Measurements from ENCODE around the gene CPVL.

Gene CPVL

DNA sequence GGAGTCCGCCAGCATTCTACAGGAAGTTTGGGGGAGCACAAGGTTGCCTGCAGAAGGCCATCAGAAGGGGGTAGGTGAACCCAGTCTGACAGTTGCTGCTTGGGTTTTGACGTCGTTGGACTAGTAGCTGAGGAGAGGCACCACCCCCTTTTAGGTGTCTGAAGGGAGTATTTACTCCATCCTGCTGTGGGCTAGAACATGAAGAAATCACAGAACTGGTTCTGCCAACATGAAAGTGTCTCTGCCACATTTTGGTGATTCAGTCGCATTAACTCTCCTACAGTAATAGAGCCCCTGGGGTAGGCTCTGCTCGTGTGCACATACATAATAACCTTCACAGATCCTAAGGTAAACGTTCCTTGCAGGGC lies 187.4 kb downstream of the CPVL start:
- no peak for DNase-seq

DNA sequence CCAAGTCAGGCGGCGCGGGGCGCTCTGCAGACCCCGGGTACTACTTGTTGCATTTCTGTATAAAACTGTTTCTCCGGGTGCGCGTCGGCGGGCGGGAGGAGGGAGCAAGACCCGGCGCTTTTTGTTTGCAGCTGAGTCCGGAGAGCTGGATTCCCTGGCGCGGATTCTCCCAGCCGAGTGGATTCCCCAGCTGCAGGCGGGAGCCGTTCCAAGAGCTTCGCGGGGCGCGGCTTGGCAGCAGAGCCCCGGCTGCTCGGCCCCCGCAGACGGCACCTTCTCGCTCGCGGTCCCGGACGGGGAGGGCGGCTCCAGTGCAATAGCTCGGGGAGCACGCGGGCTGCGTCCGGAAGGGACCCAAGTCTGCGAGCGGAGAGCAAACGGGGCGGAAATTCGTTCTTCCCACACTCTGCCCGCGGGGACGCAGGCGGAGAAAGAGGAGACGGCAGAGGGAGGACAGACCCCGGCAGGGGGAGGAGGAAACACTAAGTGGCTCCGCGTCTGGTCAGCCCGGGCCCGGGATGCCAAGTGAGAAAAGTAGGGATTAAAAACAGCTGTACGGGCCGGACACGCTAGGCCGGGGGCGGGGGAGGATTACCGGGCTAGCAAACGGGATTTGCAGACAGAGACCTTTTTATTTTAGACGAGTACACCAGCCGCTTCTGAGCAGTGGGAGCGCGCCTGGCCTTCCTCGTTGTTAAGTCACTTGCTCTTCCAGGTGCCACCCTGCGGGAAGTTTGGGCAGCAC lies 187.9 kb downstream of the CPVL start, which contains the start of gene TRIL:
Gene TRIL (minus strand): TSS at position 96 of the 745 bp plus-strand sequence. CDS start 284 bp downstream, outside the sequence.
- DNase-seq = peak; percentile 32

DNA sequence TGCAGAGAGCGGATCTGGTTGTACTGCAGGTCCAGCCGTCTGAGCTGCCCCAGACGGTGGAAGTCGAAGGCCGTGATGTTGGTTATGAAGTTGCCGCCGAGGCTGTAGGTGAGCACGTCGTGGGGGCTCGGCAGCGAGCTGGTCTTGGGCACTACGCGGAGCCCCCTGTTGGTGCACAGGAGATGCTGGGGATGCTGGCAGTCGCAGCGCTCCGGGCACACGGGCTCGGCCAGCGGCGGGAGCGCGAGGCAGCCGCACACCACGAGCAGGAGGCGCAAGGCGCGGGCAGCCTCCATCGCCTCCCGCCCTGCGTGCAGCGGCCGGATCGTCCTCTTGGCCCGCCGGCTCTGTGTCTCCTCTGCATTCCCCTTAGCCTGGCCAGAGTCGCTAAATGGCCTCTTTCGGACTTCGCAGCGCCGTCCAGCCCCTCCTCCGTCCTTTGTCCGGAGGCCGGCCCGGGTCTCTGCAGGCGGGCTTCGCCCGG lies 188.5 kb downstream of the CPVL start:
- DNase-seq = no peak

DNA sequence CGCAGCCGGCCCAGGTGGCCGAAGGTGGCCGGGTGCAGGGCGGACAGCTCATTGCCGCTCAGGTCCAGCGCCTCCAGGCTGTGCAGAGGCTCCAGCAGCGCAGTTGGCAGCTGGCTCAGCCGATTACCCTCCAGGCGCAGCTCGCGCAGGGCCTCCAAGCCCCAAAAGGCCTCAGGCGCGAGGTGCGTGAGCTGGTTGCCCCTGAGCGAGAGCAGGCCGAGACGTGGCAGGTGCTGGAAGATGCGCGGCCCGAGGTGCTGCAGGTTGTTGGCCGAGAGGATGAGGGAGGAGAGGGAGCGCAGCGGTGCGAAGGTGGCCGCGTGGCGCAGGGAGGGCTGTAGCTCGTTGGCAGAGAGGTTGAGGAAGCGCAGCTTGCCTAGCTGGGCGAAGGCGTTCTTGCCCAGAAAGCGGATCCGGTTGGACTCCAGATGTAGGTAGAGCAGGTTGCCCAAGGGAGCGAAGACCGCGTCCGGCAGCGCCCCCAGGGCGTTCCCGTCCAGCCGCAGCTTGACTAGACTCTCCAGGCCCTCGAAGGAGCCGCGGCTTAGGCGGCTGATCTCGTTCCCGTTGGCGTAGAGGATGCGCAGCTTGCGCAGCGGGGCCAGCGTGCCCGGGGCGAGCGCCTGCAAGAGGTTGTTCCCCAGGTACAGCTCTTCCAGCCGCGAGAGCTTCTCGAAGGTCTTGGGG lies 189.1 kb downstream of the CPVL start:
- DNase-seq = no peak

DNA sequence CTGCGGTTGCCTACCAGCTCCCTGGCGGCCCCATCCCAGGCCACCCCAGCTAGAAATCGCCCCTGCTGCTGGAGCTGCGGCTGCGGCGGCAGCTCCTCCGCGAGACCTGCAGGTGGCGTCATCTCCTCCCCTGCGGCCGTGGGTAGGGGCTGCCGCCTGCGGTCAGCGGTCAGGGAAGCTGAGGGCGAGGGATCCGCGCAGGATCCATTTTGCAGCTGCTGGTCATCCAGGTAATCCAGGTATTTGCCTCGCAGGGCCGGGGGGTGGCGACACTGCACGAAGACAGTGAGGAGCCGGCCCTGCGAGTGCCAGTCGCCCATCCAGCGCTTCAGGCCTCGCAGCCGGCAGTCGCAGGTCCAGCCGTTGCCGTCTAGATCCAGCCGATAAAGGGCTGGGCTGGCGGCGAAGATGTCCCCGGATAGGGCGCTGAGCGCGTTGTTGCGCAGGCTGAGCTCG lies 189.7 kb downstream of the CPVL start:
- DNase-seq = peak; percentile 40

DNA sequence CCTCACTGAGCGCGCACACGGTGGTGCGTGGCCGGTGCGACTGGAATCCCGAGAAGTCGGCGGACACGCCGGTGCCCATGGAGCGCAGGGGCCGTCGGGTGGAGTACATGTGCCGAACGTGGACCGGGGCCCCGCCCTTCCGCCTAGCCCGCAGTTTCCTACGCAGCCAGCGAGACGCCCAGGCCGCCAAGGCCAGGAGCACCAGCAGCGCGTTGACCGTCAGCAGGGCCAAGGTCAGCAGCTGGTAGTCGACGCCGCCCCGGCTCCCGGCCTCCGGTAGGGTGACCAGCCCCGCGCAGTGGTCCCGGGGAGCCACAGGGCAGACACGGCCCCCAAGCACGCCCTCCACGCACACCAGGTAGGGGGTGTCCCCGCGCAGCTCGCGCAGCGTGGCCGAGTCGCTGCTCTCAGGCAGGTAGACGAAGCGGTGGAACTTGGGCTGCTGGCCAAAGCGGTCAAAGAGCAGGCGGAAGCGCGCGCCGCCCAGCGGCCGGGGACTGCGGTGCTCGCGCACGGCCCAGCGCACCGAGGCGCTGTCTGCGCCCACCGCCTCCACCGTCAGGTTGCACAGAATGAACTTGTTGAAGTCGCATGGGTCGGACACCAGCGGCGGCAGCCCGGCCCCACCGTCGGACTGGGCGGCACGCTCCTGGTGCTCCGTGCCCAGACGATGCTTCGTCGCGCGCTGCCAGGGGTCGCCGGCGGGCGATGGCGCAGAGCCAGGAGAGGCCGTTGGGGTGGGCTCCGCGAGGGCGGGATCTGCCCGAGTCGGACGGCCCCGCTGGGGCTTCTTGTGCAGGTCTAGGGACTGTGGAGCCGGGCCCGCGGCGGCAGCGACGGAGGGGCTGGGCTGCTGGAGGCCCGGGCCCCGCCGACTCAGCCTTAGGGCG lies 190.4 kb downstream of the CPVL start:
- peak; percentile 49 for DNase-seq

DNA sequence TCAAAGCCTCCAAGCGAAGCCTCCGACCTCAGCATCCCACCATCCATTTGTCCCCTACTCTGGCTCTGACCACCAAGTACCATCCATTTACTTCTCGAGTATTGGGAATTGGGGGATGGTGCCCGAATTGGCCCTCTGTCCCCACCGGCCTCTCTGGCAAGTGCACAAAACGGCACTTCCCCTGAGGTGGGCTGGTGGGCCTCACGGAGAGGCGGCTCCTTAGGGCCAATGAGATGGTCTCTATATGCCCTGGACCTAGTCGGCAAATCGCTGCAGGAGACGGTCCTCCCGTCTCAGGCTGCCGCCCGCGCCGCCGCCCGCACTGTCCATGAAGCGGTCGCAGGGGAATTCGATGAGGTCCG lies 191.0 kb downstream of the CPVL start:
- DNase-seq = no peak

DNA sequence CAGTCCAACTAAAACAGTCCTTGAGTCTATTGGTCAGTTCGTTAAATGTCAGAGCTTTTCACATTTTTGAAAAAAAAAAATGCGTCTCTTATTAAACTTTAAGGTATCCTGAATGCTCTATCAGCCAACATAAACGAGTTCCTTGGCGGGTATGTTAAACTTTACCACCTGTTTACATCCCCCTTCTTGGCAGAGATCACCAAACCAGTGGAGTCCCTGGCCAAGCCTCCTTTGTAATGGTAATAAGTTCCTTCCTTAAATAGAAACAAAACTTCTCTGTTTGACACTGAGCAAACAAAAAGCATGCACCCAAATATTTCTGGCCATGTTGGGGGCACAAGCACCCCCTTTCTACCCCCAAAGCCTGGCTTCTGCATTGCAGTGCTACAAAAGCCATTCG lies 191.4 kb downstream of the CPVL start:
- DNase-seq = no peak

DNA sequence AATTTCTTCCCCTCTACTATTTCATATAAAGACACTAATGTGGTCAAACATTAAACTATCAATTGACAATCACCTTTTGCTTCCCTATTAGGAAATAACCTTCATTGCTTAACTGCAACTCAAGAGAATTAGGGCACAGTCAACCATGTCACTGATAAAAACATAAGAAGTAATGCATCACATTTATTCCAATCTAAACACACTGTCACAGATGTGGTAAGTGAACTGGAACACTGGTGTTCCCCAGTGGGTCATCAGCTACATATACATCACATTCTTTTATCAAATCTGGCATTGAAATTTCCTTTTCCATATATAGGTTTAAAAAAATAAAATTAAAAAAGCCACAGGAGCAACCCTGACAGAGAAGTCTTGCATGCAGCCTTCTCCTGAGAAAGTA lies 191.9 kb downstream of the CPVL start:
- DNase-seq = no peak

DNA sequence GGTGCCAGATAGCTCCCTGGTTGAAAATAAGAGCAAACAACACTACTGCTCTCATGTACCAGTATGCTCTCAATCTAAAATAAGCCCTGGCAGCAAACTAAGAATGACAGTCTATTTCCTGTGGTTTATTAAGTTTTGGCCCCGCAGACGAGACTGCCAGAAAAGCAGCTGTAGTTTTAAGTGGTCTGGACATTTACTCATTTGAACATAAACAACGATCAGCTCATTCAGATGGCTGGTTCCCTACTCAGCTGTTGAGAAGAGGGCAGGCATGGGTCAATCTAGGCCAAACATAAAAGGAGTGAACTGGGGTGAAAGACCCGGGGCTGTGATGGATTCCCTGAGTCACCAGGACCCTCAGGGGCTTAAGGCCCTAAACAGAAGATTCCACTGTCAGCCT lies 192.7 kb downstream of the CPVL start:
- DNase-seq = no peak

Measured in DMS79 (cell line).